SK-N-SH treated with all-trans-retinoic acid at 6 μM for 48 hours (cell line): ENCODE measurements around the gene ELF1.

Experiments used
- ATAC-seq: fragments of 200-7000 bp; cut with Tn5 transposase; 3 replicates; pipeline ENCODE4 v1.9.1; 2020; ENCODE audit warnings: mild to moderate bottlenecking, moderate library complexity
- ARNTL ChIP-seq: fragments of 450-650 bp; formaldehyde crosslinking; IDR thresholded peaks from 2 replicates; pipeline ENCODE4 v1.5.0; 2020; ENCODE audit warnings: low read depth, mild to moderate bottlenecking, moderate library complexity, borderline replicate concordance
- BACH2 ChIP-seq: fragments of 250-450 bp; sonication (Bioruptor Pico); IDR thresholded peaks from 2 replicates; pipeline ENCODE4 v1.9.0; 2021; ENCODE audit warnings: mild to moderate bottlenecking, borderline replicate concordance
- CSDC2 ChIP-seq: fragments of 250-450 bp; sonication (Bioruptor Pico); IDR thresholded peaks from 2 replicates; pipeline ENCODE4 v1.5.0; 2020; ENCODE audit warnings: mild to moderate bottlenecking, moderate library complexity
- ESRRG ChIP-seq: fragments of 250-450 bp; sonication (Bioruptor Pico); IDR thresholded peaks from 2 replicates; pipeline ENCODE4 v1.6.1; 2021; ENCODE audit warnings: mild to moderate bottlenecking
- OSR1 ChIP-seq: fragments of 250-450 bp; sonication (Bioruptor Pico); IDR thresholded peaks from 2 replicates; pipeline ENCODE4 v1.8.0; 2022; ENCODE audit warnings: moderate library complexity, mild to moderate bottlenecking, inconsistent platforms
- PPARA ChIP-seq: fragments of 250-450 bp; sonication (Bioruptor Pico); IDR thresholded peaks from 2 replicates; pipeline ENCODE4 v1.5.0; 2020; ENCODE audit warnings: mild to moderate bottlenecking, borderline replicate concordance
- SNAI2 ChIP-seq: fragments of 250-450 bp; sonication (Bioruptor Pico); IDR thresholded peaks from 2 replicates; pipeline ENCODE4 v1.5.0; 2020; ENCODE audit warnings: mild to moderate bottlenecking, moderate library complexity
- TOX ChIP-seq: fragments of 250-450 bp; sonication (Bioruptor Pico); IDR thresholded peaks from 2 replicates; pipeline ENCODE4 v1.8.0; 2021; ENCODE audit warnings: mild to moderate bottlenecking, moderate library complexity, borderline replicate concordance
- TSHZ2 ChIP-seq: fragments of 250-450 bp; sonication (Bioruptor Pico); IDR thresholded peaks from 2 replicates; pipeline ENCODE4 v1.5.0; 2020; ENCODE audit warnings: mild to moderate bottlenecking, moderate library complexity
- ZC3H10 ChIP-seq: fragments of 250-450 bp; sonication (Bioruptor Pico); IDR thresholded peaks from 2 replicates; pipeline ENCODE4 v1.5.1; 2021; ENCODE audit warnings: mild to moderate bottlenecking, moderate library complexity
- ZFP3 ChIP-seq: fragments of 250-450 bp; sonication (Bioruptor Pico); IDR thresholded peaks from 2 replicates; pipeline ENCODE4 v1.5.0; 2020; ENCODE audit warnings: mild to moderate bottlenecking, moderate library complexity
- ZFP30 ChIP-seq: fragments of 450-650 bp; formaldehyde crosslinking; IDR thresholded peaks from 2 replicates; pipeline ENCODE4 v1.5.0; 2022; ENCODE audit warnings: mild to moderate bottlenecking, moderate library complexity
- ZNF70 ChIP-seq: fragments of 450-650 bp; formaldehyde crosslinking; IDR thresholded peaks from 2 replicates; pipeline ENCODE4 v1.5.0; 2020; ENCODE audit warnings: mild to moderate bottlenecking, moderate library complexity
- ZNF8 ChIP-seq: fragments of 450-650 bp; formaldehyde crosslinking; IDR thresholded peaks from 2 replicates; pipeline ENCODE4 v1.5.0; 2020; ENCODE audit warnings: mild to moderate bottlenecking, moderate library complexity
- TF ChIP-seq, protein P1 (sequence below): fragments of 250-450 bp; sonication (Bioruptor Pico); IDR thresholded peaks from 2 replicates; pipeline ENCODE4 v1.8.0; 2020; ENCODE audit warnings: mild to moderate bottlenecking, moderate library complexity, borderline replicate concordance
- TF ChIP-seq, protein P2 (sequence below): fragments of 250-450 bp; sonication (Bioruptor Pico); IDR thresholded peaks from 2 replicates; pipeline ENCODE4 v1.5.1; 2020; ENCODE audit warnings: low read depth, mild to moderate bottlenecking, moderate library complexity
- TF ChIP-seq, protein P3 (sequence below): fragments of 250-450 bp; sonication (Bioruptor Pico); IDR thresholded peaks from 2 replicates; pipeline ENCODE4 v1.5.1; 2021; ENCODE audit warnings: mild to moderate bottlenecking, moderate library complexity
- TF ChIP-seq, protein P4 (sequence below): fragments of 250-450 bp; sonication (Bioruptor Pico); IDR thresholded peaks from 2 replicates; pipeline ENCODE4 v1.8.0; 2021; ENCODE audit warnings: low read depth, mild to moderate bottlenecking, moderate library complexity, borderline replicate concordance

The ELF1 gene

GRCh38 chr13:40999416-40999815, 19.7 kb downstream of the ELF1 start:
- ATAC-seq, result no peak
- no peak for TF ChIP-seq ZFP30
- no peak for TF ChIP-seq ZFP3 (CRISPR knock-in tag)
- no peak for TF ChIP-seq ZNF70 (CRISPR knock-in tag)
- no peak for TF ChIP-seq TOX (CRISPR knock-in tag)
- no peak for TF ChIP-seq ZC3H10 (CRISPR knock-in tag)
- TF ChIP-seq, protein P1, sequence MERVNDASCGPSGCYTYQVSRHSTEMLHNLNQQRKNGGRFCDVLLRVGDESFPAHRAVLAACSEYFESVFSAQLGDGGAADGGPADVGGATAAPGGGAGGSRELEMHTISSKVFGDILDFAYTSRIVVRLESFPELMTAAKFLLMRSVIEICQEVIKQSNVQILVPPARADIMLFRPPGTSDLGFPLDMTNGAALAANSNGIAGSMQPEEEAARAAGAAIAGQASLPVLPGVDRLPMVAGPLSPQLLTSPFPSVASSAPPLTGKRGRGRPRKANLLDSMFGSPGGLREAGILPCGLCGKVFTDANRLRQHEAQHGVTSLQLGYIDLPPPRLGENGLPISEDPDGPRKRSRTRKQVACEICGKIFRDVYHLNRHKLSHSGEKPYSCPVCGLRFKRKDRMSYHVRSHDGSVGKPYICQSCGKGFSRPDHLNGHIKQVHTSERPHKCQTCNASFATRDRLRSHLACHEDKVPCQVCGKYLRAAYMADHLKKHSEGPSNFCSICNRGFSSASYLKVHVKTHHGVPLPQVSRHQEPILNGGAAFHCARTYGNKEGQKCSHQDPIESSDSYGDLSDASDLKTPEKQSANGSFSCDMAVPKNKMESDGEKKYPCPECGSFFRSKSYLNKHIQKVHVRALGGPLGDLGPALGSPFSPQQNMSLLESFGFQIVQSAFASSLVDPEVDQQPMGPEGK (CRISPR knock-in tag), result no peak
- no peak for TF ChIP-seq OSR1 (CRISPR knock-in tag)
- TF ChIP-seq TSHZ2 (CRISPR knock-in tag), result no peak

- no peak for ATAC-seq
- TF ChIP-seq, protein P2, sequence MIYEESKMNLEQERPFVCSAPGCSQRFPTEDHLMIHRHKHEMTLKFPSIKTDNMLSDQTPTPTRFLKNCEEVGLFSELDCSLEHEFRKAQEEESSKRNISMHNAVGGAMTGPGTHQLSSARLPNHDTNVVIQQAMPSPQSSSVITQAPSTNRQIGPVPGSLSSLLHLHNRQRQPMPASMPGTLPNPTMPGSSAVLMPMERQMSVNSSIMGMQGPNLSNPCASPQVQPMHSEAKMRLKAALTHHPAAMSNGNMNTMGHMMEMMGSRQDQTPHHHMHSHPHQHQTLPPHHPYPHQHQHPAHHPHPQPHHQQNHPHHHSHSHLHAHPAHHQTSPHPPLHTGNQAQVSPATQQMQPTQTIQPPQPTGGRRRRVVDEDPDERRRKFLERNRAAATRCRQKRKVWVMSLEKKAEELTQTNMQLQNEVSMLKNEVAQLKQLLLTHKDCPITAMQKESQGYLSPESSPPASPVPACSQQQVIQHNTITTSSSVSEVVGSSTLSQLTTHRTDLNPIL (CRISPR knock-in tag), result no peak
- TF ChIP-seq ZNF8 (CRISPR knock-in tag) (no peak), PPARA (CRISPR knock-in tag) (no peak), SNAI2 (CRISPR knock-in tag) (no peak), ARNTL (CRISPR knock-in tag) (no peak), ZC3H10 (CRISPR knock-in tag) (no peak), ESRRG (no peak), TSHZ2 (CRISPR knock-in tag) (no peak), OSR1 (CRISPR knock-in tag) (no peak), CSDC2 (CRISPR knock-in tag) (no peak), BACH2 (no peak), ZFP3 (CRISPR knock-in tag) (no peak)
- TF ChIP-seq, protein P3, sequence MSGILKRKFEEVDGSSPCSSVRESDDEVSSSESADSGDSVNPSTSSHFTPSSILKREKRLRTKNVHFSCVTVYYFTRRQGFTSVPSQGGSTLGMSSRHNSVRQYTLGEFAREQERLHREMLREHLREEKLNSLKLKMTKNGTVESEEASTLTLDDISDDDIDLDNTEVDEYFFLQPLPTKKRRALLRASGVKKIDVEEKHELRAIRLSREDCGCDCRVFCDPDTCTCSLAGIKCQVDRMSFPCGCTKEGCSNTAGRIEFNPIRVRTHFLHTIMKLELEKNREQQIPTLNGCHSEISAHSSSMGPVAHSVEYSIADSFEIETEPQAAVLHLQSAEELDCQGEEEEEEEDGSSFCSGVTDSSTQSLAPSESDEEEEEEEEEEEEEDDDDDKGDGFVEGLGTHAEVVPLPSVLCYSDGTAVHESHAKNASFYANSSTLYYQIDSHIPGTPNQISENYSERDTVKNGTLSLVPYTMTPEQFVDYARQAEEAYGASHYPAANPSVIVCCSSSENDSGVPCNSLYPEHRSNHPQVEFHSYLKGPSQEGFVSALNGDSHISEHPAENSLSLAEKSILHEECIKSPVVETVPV (CRISPR knock-in tag), result no peak
- TF ChIP-seq, protein P4, sequence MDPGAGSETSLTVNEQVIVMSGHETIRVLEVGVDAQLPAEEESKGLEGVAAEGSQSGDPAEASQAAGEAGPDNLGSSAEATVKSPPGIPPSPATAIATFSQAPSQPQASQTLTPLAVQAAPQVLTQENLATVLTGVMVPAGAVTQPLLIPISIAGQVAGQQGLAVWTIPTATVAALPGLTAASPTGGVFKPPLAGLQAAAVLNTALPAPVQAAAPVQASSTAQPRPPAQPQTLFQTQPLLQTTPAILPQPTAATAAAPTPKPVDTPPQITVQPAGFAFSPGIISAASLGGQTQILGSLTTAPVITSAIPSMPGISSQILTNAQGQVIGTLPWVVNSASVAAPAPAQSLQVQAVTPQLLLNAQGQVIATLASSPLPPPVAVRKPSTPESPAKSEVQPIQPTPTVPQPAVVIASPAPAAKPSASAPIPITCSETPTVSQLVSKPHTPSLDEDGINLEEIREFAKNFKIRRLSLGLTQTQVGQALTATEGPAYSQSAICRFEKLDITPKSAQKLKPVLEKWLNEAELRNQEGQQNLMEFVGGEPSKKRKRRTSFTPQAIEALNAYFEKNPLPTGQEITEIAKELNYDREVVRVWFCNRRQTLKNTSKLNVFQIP (CRISPR knock-in tag), result no peak
Measured at GRCh38 chr13:40996426-40997092, 22.6 kb downstream of the ELF1 start.
